Breast epithelium (tissue), 3 donors: ENCODE measurements around the gene UGT3A1.

Experiments
- CTCF ChIP-seq, 3 donors: fragments of 450-650 bp; IDR thresholded peaks; one replicate each; pipeline ENCODE4 v1.5.1; 2016 to 2017; ENCODE audit warnings: antibody characterized with exemption in 3 of 3, mild to moderate bottlenecking in 3 of 3, moderate library complexity in 3 of 3
- POLR2A ChIP-seq: fragments of 450-650 bp; IDR thresholded peaks from one replicate; pipeline ENCODE4 v1.6.1; 2016; ENCODE audit warnings: antibody characterized with exemption, mild to moderate bottlenecking, moderate library complexity
- POLR2AphosphoS5 ChIP-seq, 3 donors: sonication (generic); formaldehyde crosslinking; IDR thresholded peaks; one replicate each; pipeline ENCODE4 v1.6.1; 2017; ENCODE audit warnings: antibody characterized with exemption in 3 of 3

GRCh38 chr5:35999547-35999946 lies 8.4 kb upstream of the UGT3A1 start:
- TF ChIP-seq CTCF (IDR thresholded peaks at IDR 0.05) (no peak), POLR2AphosphoS5 (IDR thresholded peaks at IDR 0.05) (no peak), POLR2A (no peak)
